Right lobe of liver (tissue), 4 donors: Measurements from ENCODE around the gene VSTM4.

Source experiments
- CTCF ChIP-seq, 4 donors: fragments of 200-600 bp in 3 of 4; fragments of 450-650 bp in 1 of 4; IDR thresholded peaks; one replicate each; pipeline versions ENCODE4 v1.5.1 to v1.8.0; 2016 to 2022; ENCODE audit warnings: antibody characterized with exemption in 4 of 4, mild to moderate bottlenecking in 2 of 4
- POLR2A ChIP-seq: fragments of 450-650 bp; IDR thresholded peaks from one replicate; pipeline ENCODE4 v1.6.1; 2017; ENCODE audit warnings: antibody characterized with exemption, mild to moderate bottlenecking
- donor health status: DM: no; HTN: no; CAD: no.
- donor health status: DM: no; HTN: no; CAD: no.
- donor health status: DM: no; HTN: yes; CAD: no.

GRCh38 chr10:49057231-49057880 is 58.0 kb downstream of the VSTM4 start:
- TF ChIP-seq CTCF (IDR thresholded peaks at IDR 0.05) (no peak), POLR2A (no peak)
